Natural killer cell (primary cell): Measurements from ENCODE around the gene NUDT5. TPM values are rescaled to one million over a fixed set of nuclear protein-coding genes. Genes with fewer than 3 reads are reported as not detected.

ENCODE experiments used
- ATAC-seq, 3 donors: fragments of 150-1000 bp in 2 of 3; fragments of 200-7000 bp in 1 of 3; cut with Tn5 transposase; 1 replicate in 1 of 3; 2 replicates in 2 of 3; pipeline ENCODE4 v1.10.0; 2021; ENCODE audit warnings: mild to moderate bottlenecking in 2 of 3, moderate library complexity in 2 of 3
- DNase-seq, 2 donors: peaks; one replicate each; pipeline versions ENCODE4 v3.0.0 to v3.0.0-alpha.2; 2013 to 2021; ENCODE audit warnings: mixed read lengths in 1 of 2
- H3K27ac ChIP-seq: one replicate; pipeline ENCODE4 v1.5.1; 2013; ENCODE audit warnings: mild to moderate bottlenecking, low read length
- H3K27me3 ChIP-seq: one replicate; pipeline ENCODE4 v1.6.1; 2013; ENCODE audit warnings: low read length; ENCODE audit not compliant: control insufficient read depth, insufficient read depth
- H3K36me3 ChIP-seq: one replicate; pipeline ENCODE4 v1.6.1; 2013; ENCODE audit warnings: low read length; ENCODE audit not compliant: control insufficient read depth, insufficient read depth
- H3K4me1 ChIP-seq: one replicate; pipeline ENCODE4 v1.6.1; 2013; ENCODE audit warnings: low read length; ENCODE audit not compliant: control insufficient read depth, insufficient read depth
- H3K4me3 ChIP-seq: one replicate; pipeline ENCODE4 v1.5.1; 2013; ENCODE audit warnings: low read length
- H3K9me3 ChIP-seq: one replicate; pipeline ENCODE4 v1.6.1; 2013; ENCODE audit warnings: low read length; ENCODE audit not compliant: control insufficient read depth, insufficient read depth
- H3K27ac Mint-ChIP-seq, 2 donors: one replicate each; pipeline ENCODE4 v1.8.0; 2022; ENCODE audit warnings: mild to moderate bottlenecking in 2 of 2, mixed read lengths in 2 of 2, moderate library complexity in 1 of 2
- H3K27me3 Mint-ChIP-seq, 2 donors: one replicate each; pipeline ENCODE4 v1.8.0; 2022; ENCODE audit warnings: low read depth in 2 of 2, mixed read lengths in 2 of 2
- H3K36me3 Mint-ChIP-seq: one replicate; pipeline ENCODE4 v1.8.0; 2022; ENCODE audit warnings: mixed read lengths
- H3K4me1 Mint-ChIP-seq, 2 donors: one replicate each; pipeline ENCODE4 v1.8.0; 2022; ENCODE audit warnings: mixed read lengths in 2 of 2
- H3K4me3 Mint-ChIP-seq: one replicate; pipeline ENCODE4 v1.8.0; 2022; ENCODE audit warnings: mild to moderate bottlenecking, moderate library complexity, mixed read lengths
- H3K9me3 Mint-ChIP-seq, 2 donors: one replicate each; pipeline ENCODE4 v1.8.0; 2022; ENCODE audit warnings: mixed read lengths in 2 of 2
- WGBS: methylation state at CpG from one replicate; pipeline ENCODE4 v1.1.7; 2013; ENCODE audit warnings: missing lambda C conversion rate; ENCODE audit not compliant: insufficient coverage; 5-methylcytosine and 5-hydroxymethylcytosine counted together
- intact Hi-C: fragments of 100-400 bp; cut with micrococcal nuclease; formaldehyde crosslinking; loops from one replicate; pipeline ENCODE4 v1.14.2; 2022
- total RNA-seq, 4 donors: library from RNA; stranded (reverse); fragments of 120-200 nt in 1 of 4; gene quantifications; one replicate each; pipeline versions ENCODE4 v1.2.3 to v1.2.4, GENCODE V29; 2013 to 2022
- TF ChIP-seq, protein P1 (sequence below): fragments of 200-600 bp; IDR thresholded peaks from one replicate; pipeline ENCODE4 v1.8.0; 2022; ENCODE audit warnings: antibody characterized with exemption

NUDT5 gene
- total RNA-seq, 3 donors from 2014 or later (not counting 1 experiment from before 2014, with no cell fraction given) = 25.7 to 39.1 (median 29.4) TPM

GRCh38 chr10:12156367-12157123, 39.1 kb downstream of the NUDT5 start:
- Histone ChIP-seq H3K27me3 (no peaks in the 10 kb centered on the region), H3K4me3 (no peak overlapping the region), H3K36me3 (peaks cover 18% of the 10 kb centered on the region), H3K4me1 (no peaks in the 10 kb centered on the region), H3K9me3 (no peaks in the 10 kb centered on the region), H3K27ac (no peak overlapping the region)
- intact Hi-C loops = no loop called here
- Mint-ChIP-seq H3K4me1 (no peaks in the 10 kb centered on the region), H3K9me3 (no peaks in the 10 kb centered on the region), H3K27ac (no peak overlapping the region), H3K4me3 (no peak overlapping the region), H3K27me3 (no peaks in the 10 kb centered on the region), H3K36me3 (peaks cover 5% of the 10 kb centered on the region)
- ATAC-seq (no peak), DNase-seq (no peak)
- 97% methylated on average over 11 of the region's 14 CpGs for WGBS
- TF ChIP-seq, protein P1, sequence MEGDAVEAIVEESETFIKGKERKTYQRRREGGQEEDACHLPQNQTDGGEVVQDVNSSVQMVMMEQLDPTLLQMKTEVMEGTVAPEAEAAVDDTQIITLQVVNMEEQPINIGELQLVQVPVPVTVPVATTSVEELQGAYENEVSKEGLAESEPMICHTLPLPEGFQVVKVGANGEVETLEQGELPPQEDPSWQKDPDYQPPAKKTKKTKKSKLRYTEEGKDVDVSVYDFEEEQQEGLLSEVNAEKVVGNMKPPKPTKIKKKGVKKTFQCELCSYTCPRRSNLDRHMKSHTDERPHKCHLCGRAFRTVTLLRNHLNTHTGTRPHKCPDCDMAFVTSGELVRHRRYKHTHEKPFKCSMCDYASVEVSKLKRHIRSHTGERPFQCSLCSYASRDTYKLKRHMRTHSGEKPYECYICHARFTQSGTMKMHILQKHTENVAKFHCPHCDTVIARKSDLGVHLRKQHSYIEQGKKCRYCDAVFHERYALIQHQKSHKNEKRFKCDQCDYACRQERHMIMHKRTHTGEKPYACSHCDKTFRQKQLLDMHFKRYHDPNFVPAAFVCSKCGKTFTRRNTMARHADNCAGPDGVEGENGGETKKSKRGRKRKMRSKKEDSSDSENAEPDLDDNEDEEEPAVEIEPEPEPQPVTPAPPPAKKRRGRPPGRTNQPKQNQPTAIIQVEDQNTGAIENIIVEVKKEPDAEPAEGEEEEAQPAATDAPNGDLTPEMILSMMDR = no peak

GRCh38 chr10:12154516-12154915, 41.2 kb downstream of the NUDT5 start:
- intact Hi-C loops = no loop called here
- no peak overlapping the region for H3K4me3 ChIP-seq
- ATAC-seq (no peak), DNase-seq (no peak)
- Mint-ChIP-seq H3K9me3 (no peaks in the 10 kb centered on the region), H3K4me1 (no peaks in the 10 kb centered on the region), H3K36me3 (peaks cover 12% of the 10 kb centered on the region), H3K27ac (no peak overlapping the region), H3K4me3 (no peak overlapping the region), H3K27me3 (no peaks in the 10 kb centered on the region)
- no peaks in the 10 kb centered on the region for H3K9me3 ChIP-seq
- 99% methylated on average over 5 of the region's 6 CpGs for WGBS
- no peaks in the 10 kb centered on the region for H3K27me3 ChIP-seq
- TF ChIP-seq, protein P1 = no peak
- no peak overlapping the region for H3K27ac ChIP-seq
- peaks cover 22% of the 10 kb centered on the region for H3K36me3 ChIP-seq
- no peaks in the 10 kb centered on the region for H3K4me1 ChIP-seq

- Mint-ChIP-seq H3K27me3 (no peaks in the 10 kb centered on the region), H3K9me3 (no peaks in the 10 kb centered on the region), H3K4me3 (no peak overlapping the region), H3K27ac (no peak overlapping the region), H3K4me1 (no peaks in the 10 kb centered on the region), H3K36me3 (peaks cover 14% of the 10 kb centered on the region)
- no peaks in the 10 kb centered on the region for H3K4me1 ChIP-seq
- intact Hi-C loops = no loop called here
- no peak overlapping the region for H3K27ac ChIP-seq
- DNase-seq = no peak
- H3K9me3 ChIP-seq = no peaks in the 10 kb centered on the region
- H3K36me3 ChIP-seq = peaks cover 17% of the 10 kb centered on the region
- no peak overlapping the region for H3K4me3 ChIP-seq
- TF ChIP-seq, protein P1 = no peak
- ATAC-seq = no peak
- 96% methylated on average over 3 of the region's 4 CpGs for WGBS
- no peaks in the 10 kb centered on the region for H3K27me3 ChIP-seq
These were observed 45.5 kb downstream of the NUDT5 start for GRCh38 chr10:12150163-12150562.

- no peaks in the 10 kb centered on the region for H3K27me3 Mint-ChIP-seq
- H3K9me3 Mint-ChIP-seq = no peaks in the 10 kb centered on the region
- Histone ChIP-seq H3K9me3 (no peaks in the 10 kb centered on the region), H3K4me1 (no peaks in the 10 kb centered on the region), H3K36me3 (peaks cover 25% of the 10 kb centered on the region), H3K27ac (no peak overlapping the region), H3K27me3 (no peaks in the 10 kb centered on the region), H3K4me3 (no peak overlapping the region)
- H3K27ac Mint-ChIP-seq = no peak overlapping the region
- TF ChIP-seq, protein P1 = no peak
- peaks cover 5% of the 10 kb centered on the region in 2 donors for H3K4me1 Mint-ChIP-seq
- H3K4me3 Mint-ChIP-seq = no peak overlapping the region
- intact Hi-C loops = no loop called here
- no peak for DNase-seq
- peaks cover 13% of the 10 kb centered on the region for H3K36me3 Mint-ChIP-seq
- 90% methylated on average over 3 of the region's 3 CpGs for WGBS
- no peak for ATAC-seq
These were observed 51.2 kb downstream of the NUDT5 start for GRCh38 chr10:12144538-12144937.
